ENCODE measurements around the gene EIF4B. TPM values are rescaled to one million over a fixed set of nuclear protein-coding genes. Genes with fewer than 3 reads are reported as not detected.

EIF4B gene
- total RNA-seq, 1 donor = 849 TPM

DNA sequence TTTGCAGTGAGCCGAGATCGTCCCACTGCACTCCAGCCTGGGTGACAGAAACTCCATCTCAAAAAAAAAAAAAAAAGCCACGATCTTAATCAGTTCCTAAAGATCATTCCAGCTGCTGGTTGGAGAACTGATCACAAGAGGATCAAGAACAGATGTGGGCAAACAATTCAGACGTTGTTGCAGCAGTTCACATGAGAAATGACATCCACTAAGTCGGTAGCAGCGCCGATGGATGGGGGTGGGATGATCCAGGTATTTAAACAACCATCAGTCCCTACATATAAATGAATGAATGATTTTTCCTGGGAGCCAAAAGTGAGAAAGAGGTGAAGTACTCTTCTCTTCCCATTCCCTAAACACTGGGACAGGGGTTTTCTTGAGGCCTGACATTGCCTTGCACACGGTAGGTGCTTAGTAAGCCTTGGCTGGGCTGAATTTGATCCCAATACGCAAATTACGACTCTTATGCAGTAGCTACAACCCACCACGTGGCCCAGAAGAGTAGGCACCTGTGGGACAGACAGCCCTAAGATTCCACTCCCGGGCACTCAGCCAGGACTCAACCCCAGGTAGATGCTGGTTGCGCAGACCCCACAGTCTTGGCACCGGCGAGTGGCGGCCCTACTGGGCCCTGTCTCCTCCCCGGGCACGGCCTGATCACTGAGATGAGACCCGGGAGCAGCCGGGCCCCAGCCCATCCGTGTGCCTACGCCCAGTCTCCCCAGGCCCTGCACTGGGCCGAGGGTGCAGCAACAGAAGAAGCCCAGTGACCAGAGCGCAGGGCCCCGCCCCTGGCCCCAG lies 72.4 kb downstream of the EIF4B start:
- no peak for DNase-seq (ENCODE audit: low read depth)
- H3K4me3 ChIP-seq (ENCODE audit: low read depth, low read length) = peak overlapping the region; percentile 71
- TF ChIP-seq, protein P1, sequence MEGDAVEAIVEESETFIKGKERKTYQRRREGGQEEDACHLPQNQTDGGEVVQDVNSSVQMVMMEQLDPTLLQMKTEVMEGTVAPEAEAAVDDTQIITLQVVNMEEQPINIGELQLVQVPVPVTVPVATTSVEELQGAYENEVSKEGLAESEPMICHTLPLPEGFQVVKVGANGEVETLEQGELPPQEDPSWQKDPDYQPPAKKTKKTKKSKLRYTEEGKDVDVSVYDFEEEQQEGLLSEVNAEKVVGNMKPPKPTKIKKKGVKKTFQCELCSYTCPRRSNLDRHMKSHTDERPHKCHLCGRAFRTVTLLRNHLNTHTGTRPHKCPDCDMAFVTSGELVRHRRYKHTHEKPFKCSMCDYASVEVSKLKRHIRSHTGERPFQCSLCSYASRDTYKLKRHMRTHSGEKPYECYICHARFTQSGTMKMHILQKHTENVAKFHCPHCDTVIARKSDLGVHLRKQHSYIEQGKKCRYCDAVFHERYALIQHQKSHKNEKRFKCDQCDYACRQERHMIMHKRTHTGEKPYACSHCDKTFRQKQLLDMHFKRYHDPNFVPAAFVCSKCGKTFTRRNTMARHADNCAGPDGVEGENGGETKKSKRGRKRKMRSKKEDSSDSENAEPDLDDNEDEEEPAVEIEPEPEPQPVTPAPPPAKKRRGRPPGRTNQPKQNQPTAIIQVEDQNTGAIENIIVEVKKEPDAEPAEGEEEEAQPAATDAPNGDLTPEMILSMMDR (IDR thresholded peaks at IDR 0.05; ENCODE audit: insufficient read depth, low read depth, low read length) = no peak

DNA sequence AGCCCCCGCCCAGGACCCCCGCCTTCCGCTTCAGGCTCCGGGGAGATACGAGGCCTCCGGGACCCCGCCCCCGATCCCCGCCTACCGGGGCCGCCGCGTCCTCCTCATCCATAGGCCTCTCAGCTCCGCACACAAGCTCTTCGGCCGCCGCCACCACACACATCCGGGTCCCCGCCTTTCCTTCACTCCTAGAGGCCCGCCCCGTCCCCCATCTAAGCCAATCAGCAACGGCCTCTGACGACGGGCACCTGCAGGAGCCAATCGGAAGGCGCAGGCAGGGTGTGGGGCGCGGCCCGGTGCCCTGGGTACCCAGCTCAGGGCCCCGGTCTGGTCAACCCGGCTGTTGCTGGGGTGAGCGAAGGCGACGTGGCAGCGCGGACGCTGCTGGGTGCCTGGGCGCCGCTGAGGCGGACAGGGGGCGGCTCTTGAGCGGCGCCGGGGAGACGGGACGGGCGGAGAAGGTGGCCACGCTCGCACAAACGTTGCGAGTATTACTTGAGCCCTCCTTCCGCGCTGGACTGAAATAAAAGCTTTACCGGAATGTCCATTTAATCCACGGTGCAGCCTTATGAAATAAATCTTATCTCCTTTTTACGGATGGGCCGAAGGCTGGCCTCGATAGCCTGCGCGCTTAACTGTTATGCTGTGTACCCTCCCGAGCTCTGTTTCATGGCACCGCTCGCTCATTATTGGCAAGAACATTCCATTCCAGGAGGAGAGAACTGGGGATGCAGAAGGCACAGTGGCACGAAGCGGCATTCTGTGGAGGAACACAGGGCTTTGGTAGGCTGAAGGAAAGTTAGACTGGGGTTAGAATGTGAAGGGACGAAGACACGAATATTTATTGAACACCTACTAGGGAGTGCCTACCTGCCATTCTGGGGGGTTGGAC lies 73.2 kb downstream of the EIF4B start, which contains the start of gene SPRYD3:
TSS of gene SPRYD3 (minus strand) at position 165 of the 892 bp plus-strand sequence. CDS start at position 108, 57 bp downstream.
- TF ChIP-seq, protein P1 (IDR thresholded peaks at IDR 0.05; ENCODE audit: insufficient read depth, low read depth, low read length) = no peak

DNA sequence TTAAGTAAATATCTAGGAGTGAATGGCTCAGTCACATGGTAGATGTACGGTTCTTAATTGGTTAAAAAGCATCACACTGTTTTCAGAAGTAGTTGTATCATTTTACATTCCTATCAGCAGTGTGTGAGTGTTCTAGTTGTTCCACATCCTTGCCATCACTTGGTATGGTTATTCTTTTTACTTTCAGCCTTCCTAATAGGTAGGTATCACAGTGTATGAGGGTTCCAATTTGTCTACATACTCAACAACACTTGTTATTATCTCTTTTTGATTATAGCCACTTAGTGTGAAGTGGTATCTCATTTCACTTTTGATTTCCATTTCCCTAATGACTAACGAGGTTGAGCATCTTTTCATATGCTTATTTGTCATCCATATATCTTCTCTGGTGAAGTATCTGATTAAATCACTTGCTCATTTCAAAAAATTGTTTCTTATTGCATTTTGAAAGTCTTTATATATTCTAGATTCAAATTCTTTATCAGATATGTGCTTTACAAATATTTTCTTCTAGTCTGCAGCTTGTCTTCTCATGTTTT lies 76.5 kb downstream of the EIF4B start:
- DNase-seq (ENCODE audit: low read depth) = no peak

More for the DNA sequence above, 73.2 kb downstream of the EIF4B start, which contains the start of gene SPRYD3:
- H3K4me3 ChIP-seq (ENCODE audit: low read depth, low read length) = peak within 1 kb of the TSS; percentile 71
- DNase-seq (ENCODE audit: low read depth) = peak; percentile 99

DNA sequence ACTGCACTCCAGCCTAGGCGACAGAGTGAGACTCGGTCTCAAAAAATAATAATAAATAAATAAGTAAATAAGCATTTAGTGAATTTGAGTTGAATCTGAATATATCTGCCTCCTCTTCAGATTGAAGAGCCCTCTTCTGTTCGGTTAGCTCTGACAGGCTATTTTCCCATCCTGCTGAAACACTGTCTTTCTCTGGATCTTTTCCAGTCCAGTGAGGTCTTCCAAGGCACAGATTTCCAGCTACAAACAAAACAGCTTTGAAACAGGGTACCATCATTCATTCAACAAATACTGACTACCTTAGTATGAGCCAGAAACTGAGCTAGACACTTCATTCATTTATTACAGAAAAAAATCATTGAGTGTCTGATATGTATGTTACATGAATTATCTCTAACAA lies 80.1 kb downstream of the EIF4B start:
- TF ChIP-seq, protein P1 (IDR thresholded peaks at IDR 0.05; ENCODE audit: insufficient read depth, low read depth, low read length) = no peak
- no peak overlapping the region for H3K4me3 ChIP-seq (ENCODE audit: low read depth, low read length)
- DNase-seq (ENCODE audit: low read depth) = no peak

More for the DNA sequence above, 76.5 kb downstream of the EIF4B start:
- H3K4me3 ChIP-seq (ENCODE audit: low read depth, low read length) = no peak overlapping the region
- TF ChIP-seq, protein P1 (IDR thresholded peaks at IDR 0.05; ENCODE audit: insufficient read depth, low read depth, low read length) = no peak

DNA sequence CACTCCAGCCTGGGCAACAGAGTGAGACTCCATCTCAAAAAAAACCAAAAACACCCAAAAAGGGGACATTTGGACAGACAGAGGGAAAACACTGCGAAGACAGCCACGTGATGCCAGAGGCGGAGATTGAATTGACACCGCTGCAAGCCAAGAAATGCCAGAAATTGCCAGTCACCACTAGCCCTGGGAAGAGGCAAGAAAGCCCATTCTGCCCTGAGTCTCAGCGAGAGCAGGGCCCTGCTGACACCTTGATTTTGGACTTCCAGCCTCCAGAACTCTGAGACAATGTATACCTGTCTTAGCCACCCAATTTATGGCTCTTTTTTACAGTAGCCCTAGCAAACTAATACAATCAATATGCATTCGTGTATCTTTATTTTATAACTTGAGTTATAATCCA lies 83.8 kb downstream of the EIF4B start:
- H3K4me3 ChIP-seq (ENCODE audit: low read depth, low read length) = no peak overlapping the region
- no peak for DNase-seq (ENCODE audit: low read depth)
- TF ChIP-seq, protein P1 (IDR thresholded peaks at IDR 0.05; ENCODE audit: insufficient read depth, low read depth, low read length) = no peak

DNA sequence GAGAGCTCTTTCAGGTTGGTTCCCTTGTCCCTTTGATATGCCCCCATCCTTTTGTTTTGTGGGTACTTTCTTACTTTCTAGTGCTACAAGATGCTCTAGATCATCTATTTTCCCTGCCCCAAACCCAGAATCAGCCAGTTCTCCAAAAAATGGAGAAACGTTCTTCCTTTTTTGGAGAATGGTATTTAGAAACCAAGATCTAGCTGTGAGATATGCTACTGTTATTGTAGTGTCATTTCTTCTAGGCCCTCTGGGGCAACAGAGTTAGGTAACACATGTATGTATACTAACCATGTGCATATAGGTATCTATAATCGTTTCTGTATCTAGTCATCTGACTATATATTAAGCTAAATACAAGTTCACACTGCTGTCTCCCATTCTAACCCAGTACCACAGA lies 84.3 kb downstream of the EIF4B start:
- no peak overlapping the region for H3K4me3 ChIP-seq (ENCODE audit: low read depth, low read length)
- DNase-seq (ENCODE audit: low read depth) = no peak
- TF ChIP-seq, protein P1 (IDR thresholded peaks at IDR 0.05; ENCODE audit: insufficient read depth, low read depth, low read length) = no peak

Data from fibroblast of villous mesenchyme (primary cell).